Keratinocyte (primary cell): Measurements from ENCODE around the gene NGDN. TPM values are rescaled to one million over a fixed set of nuclear protein-coding genes. Genes with fewer than 3 reads are reported as not detected.

Experiments
- DNase-seq: peaks from one replicate; pipeline ENCODE4 v3.0.0-alpha.2; 2011; ENCODE audit warnings: low read depth, missing footprints, low spot score
- FAIRE-seq: peaks from 2 replicates; lab custom pipeline; 2011; peaks lifted over from hg19 to GRCh38; lab: Jason Lieb, UNC
- H2AFZ ChIP-seq: 2 replicates; pipeline ENCODE4 v1.6.0; 2012; ENCODE audit warnings: low read length, control low read depth, inconsistent platforms; ENCODE audit not compliant: control insufficient read depth
- H3K27ac ChIP-seq: 2 replicates; pipeline ENCODE4 v1.5.1; 2011; ENCODE audit warnings: low read length; ENCODE audit not compliant: control insufficient read depth, insufficient read depth
- H3K27me3 ChIP-seq: 3 replicates; pipeline ENCODE4 v1.6.0; 2011; ENCODE audit warnings: low read length; ENCODE audit not compliant: control insufficient read depth, insufficient read depth; ENCODE audit errors: extremely low read depth
- H3K36me3 ChIP-seq, 2 experiments: 2 replicates in 1 of 2; 3 replicates in 1 of 2; pipeline ENCODE4 v1.5.1; 2011; ENCODE audit warnings: low read length in 2 of 2, mild to moderate bottlenecking in 1 of 2; ENCODE audit not compliant: control insufficient read depth in 2 of 2, insufficient read depth in 2 of 2; ENCODE audit errors: extremely low read depth in 1 of 2
- H3K4me1 ChIP-seq: 3 replicates; pipeline ENCODE4 v1.5.1; 2011; ENCODE audit warnings: low read length; ENCODE audit not compliant: control insufficient read depth, insufficient read depth; ENCODE audit errors: extremely low read depth
- H3K4me2 ChIP-seq: 3 replicates; pipeline ENCODE4 v1.6.0; 2011; ENCODE audit warnings: low read depth, low read length; ENCODE audit not compliant: control insufficient read depth, insufficient read depth; ENCODE audit errors: extremely low read depth
- H3K4me3 ChIP-seq, 3 experiments: fragments of 200-600 bp in 1 of 3; sonication (generic) in 1 of 3; 2 replicates in 2 of 3; 3 replicates in 1 of 3; pipeline ENCODE4 v1.5.1; 2011 to 2016; ENCODE audit warnings: low read length in 3 of 3, mild to moderate bottlenecking in 3 of 3, control low read depth in 2 of 3, inconsistent platforms in 1 of 3, low read depth in 1 of 3, mixed read lengths in 1 of 3, mixed run types in 1 of 3, moderate library complexity in 1 of 3; ENCODE audit not compliant: control insufficient read depth in 2 of 3, insufficient read depth in 2 of 3; ENCODE audit errors: extremely low read depth in 1 of 3
- H3K79me2 ChIP-seq: 2 replicates; pipeline ENCODE4 v1.6.0; 2012; ENCODE audit warnings: low read length; ENCODE audit not compliant: control insufficient read depth, insufficient read depth
- H3K9ac ChIP-seq: 3 replicates; pipeline ENCODE4 v1.6.0; 2011; ENCODE audit warnings: low read length; ENCODE audit not compliant: control insufficient read depth, insufficient read depth; ENCODE audit errors: extremely low read depth
- H3K9me1 ChIP-seq: 3 replicates; pipeline ENCODE4 v1.6.0; 2011; ENCODE audit warnings: low read length; ENCODE audit not compliant: control insufficient read depth, insufficient read depth; ENCODE audit errors: extremely low read depth
- H3K9me3 ChIP-seq: 2 replicates; pipeline ENCODE4 v1.5.1; 2012; ENCODE audit warnings: low read depth, low read length; ENCODE audit not compliant: control insufficient read depth
- H4K20me1 ChIP-seq: 3 replicates; pipeline ENCODE4 v1.6.0; 2011; ENCODE audit warnings: low read length; ENCODE audit not compliant: control insufficient read depth, insufficient read depth; ENCODE audit errors: extremely low read depth
- CTCF ChIP-seq, 3 experiments: IDR thresholded peaks in 1 of 3; conservative IDR thresholded peaks in 1 of 3; optimal IDR thresholded peaks in 1 of 3; 2 replicates in 2 of 3; 3 replicates in 1 of 3; pipeline versions ENCODE3 to v1.5.1; 2011; ENCODE audit warnings: low read length in 3 of 3, mild to moderate bottlenecking in 3 of 3, moderate library complexity in 2 of 3, control low read depth in 1 of 3, inconsistent platforms in 1 of 3; ENCODE audit not compliant: insufficient read depth in 2 of 3; ENCODE audit errors: extremely low read depth in 1 of 3
- EZH2 ChIP-seq: IDR thresholded peaks from one replicate; pipeline ENCODE4 v1.6.1; 2012; ENCODE audit warnings: inconsistent platforms, mild to moderate bottlenecking, low read length, moderate library complexity
- dilution Hi-C: fragments of 300-500 bp; cut with MboI; formaldehyde crosslinking; loops from one replicate; pipeline ENCODE4 v1.7.0; 2020; ENCODE audit warnings: low sequenced_read_pairs; ENCODE audit not compliant: extremely low pct_ligation_motif_present
- polyA plus RNA-seq, 5 experiments: library from polyadenylated mRNA; depleted of rRNA in 3 of 5; stranded (reverse) in 3 of 5; stranded (forward) in 1 of 5; unstranded in 1 of 5; fragments of >200 nt; gene quantifications; 1 replicate in 1 of 5; 2 replicates in 3 of 5; 3 replicates in 1 of 5; pipeline versions ENCODE4 v1.2.1 to v1.2.3, GENCODE V29; 2011 to 2012; ENCODE audit warnings: missing spikeins in 2 of 5, low read depth in 1 of 5, low replicate concordance in 1 of 5

NGDN gene
- polyA plus RNA-seq, 1 donor (not counting 4 experiments of a cell fraction or from before 2014, with no cell fraction given), result 58.7 TPM

- H3K4me2 ChIP-seq, result no peak overlapping the region
- dilution Hi-C loops, result no loop called here
- no peak for FAIRE-seq
Observed at GRCh38 chr14:23517650-23518326, 48.3 kb downstream of the NGDN start.

GRCh38 chr14:23518709-23519108, 49.2 kb downstream of the NGDN start:
- H3K27ac ChIP-seq, result no peak overlapping the region
- no peak overlapping the region for H3K4me2 ChIP-seq
- dilution Hi-C loops, result no loop called here
- FAIRE-seq (no peak), DNase-seq (no peak)
- H3K9ac ChIP-seq, result no peak overlapping the region
- H3K9me1 ChIP-seq, result no peaks in the 10 kb centered on the region
- no peak for TF ChIP-seq EZH2
- no peak for TF ChIP-seq CTCF (optimal IDR thresholded peaks at IDR 0.05 in 1 of 3, IDR thresholded peaks at IDR 0.05 in 1 of 3, conservative IDR thresholded peaks at IDR 0.05 in 1 of 3; ENCODE audit: extremely low read depth in 1 of 3, insufficient read depth in 2 of 3, low read length in 3 of 3)
- no peak overlapping the region for H2AFZ ChIP-seq
- no peak overlapping the region for H3K4me3 ChIP-seq
- H4K20me1 ChIP-seq, result no peaks in the 10 kb centered on the region
- no peaks in the 10 kb centered on the region for H3K4me1 ChIP-seq
- H3K9me3 ChIP-seq, result no peaks in the 10 kb centered on the region
- no peaks in the 10 kb centered on the region for H3K36me3 ChIP-seq
- H3K79me2 ChIP-seq, result no peaks in the 10 kb centered on the region
- H3K27me3 ChIP-seq, result no peaks in the 10 kb centered on the region

More at GRCh38 chr14:23517650-23518326, 48.3 kb downstream of the NGDN start:
- no peaks in the 10 kb centered on the region for H3K9me1 ChIP-seq
- H4K20me1 ChIP-seq, result no peaks in the 10 kb centered on the region
- TF ChIP-seq EZH2, result no peak
- no peak for TF ChIP-seq CTCF (optimal IDR thresholded peaks at IDR 0.05 in 1 of 3, IDR thresholded peaks at IDR 0.05 in 1 of 3, conservative IDR thresholded peaks at IDR 0.05 in 1 of 3; ENCODE audit: extremely low read depth in 1 of 3, insufficient read depth in 2 of 3, low read length in 3 of 3)
- no peaks in the 10 kb centered on the region for H3K9me3 ChIP-seq
- no peak overlapping the region for H3K4me3 ChIP-seq
- H3K4me1 ChIP-seq, result no peaks in the 10 kb centered on the region
- no peak for DNase-seq
- H3K27ac ChIP-seq, result no peak overlapping the region
- peaks cover 6% of the 10 kb centered on the region for H3K27me3 ChIP-seq
- H3K79me2 ChIP-seq, result no peaks in the 10 kb centered on the region
- H3K9ac ChIP-seq, result no peak overlapping the region
- no peaks in the 10 kb centered on the region for H3K36me3 ChIP-seq
- H2AFZ ChIP-seq, result no peak overlapping the region
